GM18858 (cell line): ENCODE measurements around the gene PVR.
"Not testable (repeated sequence)": the region's sequence is repeated elsewhere in the genome, so short reads cannot be mapped to it uniquely, and the experiment has no call there.

Experiments
- ATAC-seq: cut with Tn5 transposase; IDR thresholded peaks from one replicate; pipeline ENCODE4 v1.9.1; 2021; ENCODE audit not compliant: unreplicated experiment

PVR gene

DNA sequence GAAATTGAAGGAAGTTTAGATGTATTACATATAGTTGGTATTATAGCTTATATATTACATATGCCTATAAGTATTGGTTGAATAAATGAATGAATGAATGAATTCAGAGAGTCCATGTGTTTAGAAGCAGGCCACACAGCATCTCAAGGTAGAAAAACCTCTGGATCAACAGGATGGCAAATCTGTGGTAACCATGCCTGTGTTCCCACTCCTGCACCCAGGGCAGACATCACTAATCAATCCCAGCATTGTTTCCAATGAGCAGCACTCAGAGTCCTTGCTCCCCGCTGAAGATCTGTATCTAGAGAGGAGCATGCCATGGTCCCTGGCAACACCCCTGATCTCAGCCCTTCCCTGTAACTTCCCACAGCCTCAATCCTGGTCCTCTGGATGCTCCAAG is 28.5 kb downstream of the PVR start:
- no peak for ATAC-seq

DNA sequence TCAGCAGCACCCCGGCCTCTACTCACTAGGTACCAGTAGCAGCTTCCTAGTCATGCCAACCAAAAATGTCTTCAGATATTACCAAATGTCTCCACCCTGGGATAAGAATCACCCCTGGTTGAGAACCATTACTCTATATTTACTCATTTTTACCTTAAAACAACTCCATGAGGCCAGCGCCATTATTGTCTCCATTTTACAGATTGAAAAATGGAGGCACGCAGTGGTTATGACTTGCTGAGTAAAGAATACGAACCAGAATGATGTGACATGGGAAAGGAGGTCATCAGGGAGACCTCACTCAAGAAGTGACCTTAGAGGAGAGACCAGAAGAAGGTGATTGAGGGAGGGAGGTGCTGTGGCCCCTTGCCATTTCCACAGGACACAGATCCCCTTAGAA is 29.8 kb downstream of the PVR start:
- no peak for ATAC-seq

DNA sequence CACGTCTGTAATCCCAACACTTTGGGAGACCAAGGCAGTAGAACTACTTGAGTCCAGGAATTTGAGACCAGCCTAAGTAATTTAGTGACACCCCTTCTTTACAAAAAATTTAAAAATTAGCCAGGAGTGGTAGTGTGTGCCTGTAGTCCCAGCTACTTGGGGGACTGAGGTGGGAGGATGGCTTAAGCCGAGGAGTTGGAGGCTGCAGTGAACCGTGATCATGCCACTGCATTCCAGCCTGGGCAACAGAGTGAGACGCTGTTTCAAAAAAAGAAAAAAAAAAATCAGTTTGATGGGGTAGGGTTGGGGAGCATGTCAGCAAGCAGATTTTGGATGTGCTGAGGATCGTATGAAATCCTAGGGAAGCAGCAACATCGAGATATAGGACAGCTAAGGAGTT is 31.8 kb downstream of the PVR start:
- no peak for ATAC-seq

DNA sequence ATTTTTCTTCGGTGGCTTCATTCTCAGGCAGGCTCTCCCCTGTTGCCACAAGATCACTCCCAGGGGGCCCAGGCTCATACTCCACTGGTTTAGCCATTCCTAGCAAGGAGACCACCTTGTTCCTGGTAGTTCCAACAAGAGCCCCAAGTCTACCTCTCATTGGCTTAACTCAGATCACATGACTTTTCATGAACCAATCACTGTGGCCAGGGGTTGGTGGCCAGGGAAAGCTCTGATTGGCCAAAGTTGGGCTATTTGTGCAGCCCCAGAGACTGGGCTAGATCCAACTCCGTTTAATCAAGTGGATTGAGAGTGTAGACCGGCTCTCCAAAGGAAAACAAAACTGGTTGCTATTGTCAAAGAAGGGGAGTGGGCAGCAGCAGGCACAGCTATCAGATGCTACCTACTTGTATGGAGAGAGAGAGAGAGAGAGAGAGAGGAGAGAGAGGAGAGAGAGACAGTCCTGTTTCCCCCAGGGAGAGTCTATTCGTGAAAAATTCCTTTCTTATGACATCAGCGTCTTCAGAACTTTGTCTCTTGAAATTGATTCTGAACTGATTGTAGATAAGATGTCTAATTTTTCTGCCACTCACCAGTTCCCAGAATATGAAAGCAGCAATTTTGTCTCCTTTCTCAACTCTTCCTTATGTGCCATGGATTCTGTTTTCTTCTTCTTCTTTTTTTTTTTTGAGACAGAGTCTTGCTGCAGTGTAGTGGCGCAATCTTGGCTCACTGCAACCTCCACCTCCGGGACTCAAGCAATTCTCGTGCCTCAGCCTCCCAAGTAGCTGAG is 33.5 kb downstream of the PVR start:
- no peak for ATAC-seq

DNA sequence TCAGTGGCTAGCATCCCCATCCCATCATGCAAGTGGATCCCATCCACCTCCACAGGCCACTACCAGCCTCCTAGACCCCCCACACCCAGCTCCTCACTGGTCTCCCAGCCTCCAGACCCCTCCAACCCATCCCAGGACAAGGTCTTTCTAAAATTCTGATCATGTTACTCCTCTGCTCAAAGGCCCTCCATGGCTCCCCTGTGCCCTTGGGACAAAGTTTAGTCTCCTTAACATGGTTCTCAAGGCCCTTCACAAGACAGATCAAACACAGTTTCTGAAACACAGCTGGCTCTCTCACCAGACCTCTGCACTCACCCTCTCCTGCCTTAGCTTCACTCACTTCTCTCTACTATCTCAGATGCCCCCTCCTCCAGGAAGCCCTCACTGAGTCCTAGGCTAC is 36.8 kb downstream of the PVR start:
- ATAC-seq: no peak

DNA sequence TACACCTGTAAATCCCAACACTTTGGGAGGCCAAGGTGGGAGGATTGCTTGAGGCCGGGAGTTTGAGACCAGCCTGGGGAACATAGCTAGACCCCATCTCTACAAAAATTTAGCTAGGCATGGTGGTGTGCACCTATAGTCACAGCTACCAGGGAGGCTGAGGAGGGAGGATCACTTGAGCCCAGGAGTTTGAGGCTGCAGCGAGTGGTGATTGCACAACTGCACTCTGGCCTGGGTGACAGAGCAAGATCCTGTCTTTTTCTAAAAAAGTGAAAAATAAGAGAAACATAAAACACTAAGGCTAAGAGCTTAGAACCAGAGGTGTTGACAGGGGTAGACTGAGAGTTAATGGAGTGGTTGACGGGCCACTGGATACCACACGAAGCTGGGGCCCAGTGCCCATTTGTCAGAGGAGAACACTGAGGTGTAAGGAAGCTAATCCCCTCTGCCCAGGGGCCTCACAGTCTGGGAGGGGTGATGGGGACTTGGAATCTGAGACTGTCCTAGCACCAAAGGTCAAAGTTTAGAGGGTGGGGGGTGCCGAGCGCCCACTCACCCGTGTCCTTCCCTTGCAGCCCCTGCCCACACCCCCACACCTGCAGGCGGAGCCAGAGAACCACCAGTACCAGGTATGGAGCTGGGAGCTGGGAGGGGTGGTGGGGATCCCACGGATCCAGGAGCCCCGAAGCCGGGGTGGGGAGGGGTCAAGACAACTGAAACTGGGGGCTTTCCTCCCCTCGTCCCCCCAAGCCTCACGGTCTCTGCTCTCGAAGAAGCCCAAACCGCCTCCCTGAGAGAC is 38.5 kb downstream of the PVR start:
- ATAC-seq: no peak

DNA sequence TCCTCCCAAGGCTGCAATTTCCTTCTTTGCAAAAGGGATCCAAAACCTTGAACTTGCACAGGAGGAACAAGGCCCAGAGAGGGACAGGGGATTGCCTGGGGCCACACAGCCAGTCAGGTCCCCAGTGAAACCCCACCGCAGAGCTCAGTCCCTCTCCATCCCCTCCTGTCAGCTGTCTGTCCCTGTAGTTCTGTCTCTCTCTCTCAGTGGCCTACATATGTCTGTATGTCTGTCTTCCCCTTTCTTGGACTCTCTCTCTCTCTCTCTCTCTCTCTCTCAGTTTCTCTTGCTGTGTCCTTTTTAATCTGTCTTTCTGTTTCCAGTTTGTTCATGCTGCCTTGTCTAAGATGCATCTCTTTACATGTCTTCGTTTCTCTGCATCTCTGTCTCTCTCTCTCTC is 39.1 kb downstream of the PVR start:
- no peak for ATAC-seq

DNA sequence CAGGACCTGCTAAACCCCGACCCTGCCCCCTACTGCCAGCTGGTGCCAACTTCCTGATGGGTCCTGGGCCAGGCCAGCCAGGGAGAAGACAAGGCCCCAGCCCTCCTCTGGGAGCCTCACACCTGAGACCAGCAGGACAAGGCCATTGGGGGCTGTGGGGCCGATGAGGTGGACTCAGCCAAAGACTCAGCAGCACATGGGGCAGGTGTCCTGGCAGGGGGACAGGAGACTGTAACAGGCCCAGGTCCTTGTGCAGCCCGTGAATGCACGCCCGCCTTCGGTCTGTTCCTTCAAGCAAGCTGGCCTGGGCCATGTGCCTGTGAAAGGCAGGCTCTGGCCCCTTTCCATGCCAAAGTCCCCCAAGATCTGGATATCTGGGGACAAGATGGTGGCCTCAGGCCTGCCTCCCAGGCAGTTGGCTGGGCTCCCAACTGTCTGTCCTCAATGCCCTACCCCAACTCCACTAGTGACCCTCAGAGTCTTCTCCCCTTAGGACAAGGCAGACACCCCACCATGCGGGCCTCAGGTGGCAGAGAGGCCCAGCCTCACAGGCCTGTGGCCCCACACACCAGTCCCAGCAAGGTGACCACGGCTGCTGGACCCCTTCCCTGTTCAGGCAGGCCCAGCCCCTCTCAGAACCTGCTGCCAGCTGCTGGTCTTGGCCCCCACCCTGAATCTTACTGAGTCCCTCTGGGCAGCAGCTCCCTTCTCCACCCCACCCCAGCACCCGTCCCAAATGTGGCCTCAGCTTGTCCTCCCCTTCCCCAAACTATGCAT is 39.9 kb downstream of the PVR start:
- ATAC-seq: no peak

DNA sequence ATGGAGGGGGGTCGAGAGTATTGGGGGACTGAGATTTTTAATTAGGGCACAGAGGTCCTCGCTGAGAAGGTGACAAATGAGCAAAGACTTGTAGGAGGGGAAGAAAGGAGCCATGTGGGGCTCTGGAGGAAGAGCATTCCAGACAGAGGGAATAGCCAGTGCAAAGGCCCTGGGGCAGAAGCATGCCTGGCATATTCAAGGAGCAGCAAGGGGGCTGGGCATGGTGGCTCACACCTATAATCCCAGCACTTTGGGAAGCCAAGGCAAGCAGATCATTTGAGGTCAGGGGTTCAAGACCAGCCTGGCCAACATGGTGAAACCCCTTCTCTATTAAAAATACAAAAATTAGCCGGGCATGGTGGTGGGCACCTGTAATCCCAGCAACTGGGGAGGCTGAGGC is 40.7 kb downstream of the PVR start:
- not testable (repeated sequence) for ATAC-seq

DNA sequence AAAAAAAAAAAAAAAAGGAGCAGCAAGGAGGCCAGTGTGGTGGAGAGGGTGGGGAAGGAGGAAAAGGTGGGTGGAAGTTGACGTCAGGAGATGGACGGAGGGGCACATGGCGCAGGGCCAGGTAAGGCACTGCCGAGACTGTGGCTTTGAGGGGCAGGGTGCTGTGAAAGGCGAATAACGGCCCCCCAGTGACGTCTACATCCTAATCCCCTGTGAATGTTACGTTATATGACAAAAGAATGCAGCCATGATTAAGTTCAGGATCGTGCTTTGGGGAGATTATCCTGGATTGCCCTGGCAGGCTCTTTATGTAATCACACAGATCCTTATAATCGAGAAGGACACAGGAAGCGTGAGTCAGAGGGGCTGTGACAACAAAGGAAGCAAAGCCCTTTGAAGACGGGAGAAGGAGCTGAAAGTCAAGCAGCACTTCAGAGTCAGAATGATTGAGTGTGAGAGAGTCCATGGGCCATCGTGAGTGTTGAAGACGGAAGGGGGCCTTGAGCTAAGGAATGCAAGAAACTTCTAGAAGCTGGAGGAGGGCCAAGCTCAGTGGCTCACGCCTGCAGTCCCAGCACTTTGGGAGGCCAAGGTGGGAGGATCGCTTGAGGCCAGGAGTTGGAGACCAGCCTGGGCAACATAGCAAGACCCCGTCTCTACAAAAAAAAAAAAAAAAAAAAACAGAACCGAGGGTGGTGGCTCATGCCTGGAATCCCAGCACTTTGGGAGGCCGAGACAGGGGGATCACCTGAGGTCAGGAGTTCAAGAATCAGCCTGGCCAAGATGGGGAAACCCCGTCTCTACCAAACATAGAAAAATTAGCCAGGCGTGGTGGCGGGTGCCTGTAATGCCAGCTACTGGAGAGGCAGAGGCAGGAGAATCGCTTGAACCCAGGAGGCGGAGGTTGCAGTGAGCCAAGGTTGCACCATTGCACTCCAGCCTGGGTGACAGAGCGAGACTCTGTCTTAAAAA is 41.5 kb downstream of the PVR start:
- ATAC-seq: no peak

DNA sequence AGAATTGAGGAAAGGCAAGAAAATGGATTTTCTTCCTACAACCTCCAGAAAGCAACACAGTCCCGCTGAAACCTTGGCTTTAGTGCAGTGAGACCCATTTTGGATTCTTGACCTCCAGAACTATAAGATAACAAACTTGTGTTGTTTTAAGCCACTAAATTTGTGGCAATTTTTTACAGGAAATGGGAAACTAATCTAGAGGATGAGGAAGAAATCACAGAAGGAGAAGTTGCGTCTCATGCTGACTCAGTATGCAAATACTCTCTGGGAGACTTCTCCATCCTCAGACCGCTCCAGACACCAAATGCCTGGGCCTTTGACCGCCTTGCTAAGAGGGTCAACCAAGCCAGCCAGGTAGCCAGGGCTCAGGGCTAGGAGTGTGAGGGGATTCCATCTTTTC is 42.2 kb downstream of the PVR start:
- no peak for ATAC-seq

DNA sequence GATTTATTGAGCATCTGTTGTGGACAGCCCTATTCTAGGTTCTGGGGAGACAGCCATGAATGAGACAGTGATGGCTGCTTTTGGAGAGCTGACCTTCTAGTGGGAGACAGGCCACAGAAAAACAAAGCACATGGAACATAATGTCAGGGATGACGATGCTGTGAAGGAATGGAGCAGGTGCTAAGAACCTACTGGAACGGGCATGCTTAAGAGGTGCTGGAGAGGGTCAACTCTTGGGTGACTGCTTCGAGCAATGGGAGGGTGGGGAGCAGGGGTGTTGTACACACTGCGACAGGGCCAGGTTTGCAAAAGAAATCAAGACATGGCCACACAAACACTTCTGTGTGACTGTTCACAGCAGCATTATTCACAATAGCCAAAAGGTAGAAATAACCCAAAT is 43.2 kb downstream of the PVR start:
- ATAC-seq: no peak

DNA sequence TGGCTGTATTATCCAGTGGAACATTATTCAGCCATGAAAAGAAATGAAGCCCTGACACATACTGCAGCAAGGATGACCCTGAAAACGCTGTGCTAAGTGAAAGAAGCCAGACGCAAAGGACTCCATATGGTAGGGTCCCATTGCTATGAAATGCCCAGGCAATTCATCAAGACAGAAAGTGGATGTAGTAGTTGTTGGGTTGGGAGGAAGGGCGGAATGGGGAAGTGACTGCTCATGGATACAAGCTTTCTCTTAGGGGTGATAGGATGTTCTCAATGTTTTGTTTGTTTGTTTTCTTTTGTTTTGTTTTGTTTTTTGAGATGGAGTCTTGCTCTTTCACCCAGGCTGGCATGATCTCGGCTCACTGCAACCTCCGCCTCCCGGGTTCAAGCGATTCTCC is 44.2 kb downstream of the PVR start:
- ATAC-seq: no peak

DNA sequence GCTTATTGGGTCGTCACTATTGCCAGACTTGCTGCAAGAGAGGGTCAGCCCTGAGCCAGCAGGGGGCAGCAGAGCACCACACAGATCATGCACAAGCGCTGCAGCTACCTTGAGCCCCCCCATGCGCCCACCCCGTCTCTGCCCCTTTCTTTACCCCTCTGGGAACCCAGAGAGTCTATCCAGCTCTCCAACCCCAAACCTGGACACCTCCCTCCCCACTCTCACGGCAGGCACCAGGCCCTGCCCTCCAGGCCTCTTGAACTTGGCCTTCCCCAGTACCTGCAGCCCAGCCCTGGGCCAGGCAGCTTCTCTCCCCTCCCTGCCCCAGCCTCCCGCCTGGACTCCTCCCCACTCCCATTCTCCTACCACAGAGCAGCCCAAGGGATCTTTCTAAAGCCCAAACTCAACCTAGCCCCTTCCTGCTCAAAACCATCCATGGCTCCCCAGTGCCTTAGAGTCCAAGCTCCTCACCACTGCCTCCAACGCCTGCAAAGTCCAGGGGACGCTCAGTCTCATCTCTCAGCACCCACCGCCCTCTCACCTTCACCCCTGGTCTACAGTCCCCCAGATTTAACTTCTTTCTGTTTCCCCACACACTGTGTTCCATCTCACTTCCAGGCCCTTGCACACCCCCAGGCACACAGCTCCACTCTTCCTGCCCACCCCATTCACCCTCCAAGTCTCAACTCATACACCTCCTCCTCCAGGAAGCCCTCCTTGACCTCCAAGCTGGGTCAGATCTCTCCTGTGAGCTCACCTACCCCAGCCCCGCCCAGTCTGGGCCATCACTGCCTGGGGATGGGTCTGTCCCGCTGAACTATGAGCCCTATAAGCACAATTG is 45.8 kb downstream of the PVR start:
- no peak for ATAC-seq

DNA sequence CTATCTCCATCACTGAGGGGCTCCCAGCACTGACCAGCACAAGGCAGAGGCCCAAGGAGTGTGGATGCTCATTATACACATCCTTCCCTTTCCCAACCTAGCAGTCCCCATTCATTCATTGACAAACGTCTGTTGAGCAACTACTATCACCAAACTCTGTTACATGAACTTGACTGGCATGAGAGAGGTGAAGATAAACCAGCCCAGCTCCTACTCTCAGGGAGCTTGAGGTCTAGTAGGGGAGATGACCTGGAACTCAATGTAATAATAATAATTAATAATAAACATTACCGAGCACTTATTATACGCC is 46.4 kb downstream of the PVR start:
- ATAC-seq: no peak

DNA sequence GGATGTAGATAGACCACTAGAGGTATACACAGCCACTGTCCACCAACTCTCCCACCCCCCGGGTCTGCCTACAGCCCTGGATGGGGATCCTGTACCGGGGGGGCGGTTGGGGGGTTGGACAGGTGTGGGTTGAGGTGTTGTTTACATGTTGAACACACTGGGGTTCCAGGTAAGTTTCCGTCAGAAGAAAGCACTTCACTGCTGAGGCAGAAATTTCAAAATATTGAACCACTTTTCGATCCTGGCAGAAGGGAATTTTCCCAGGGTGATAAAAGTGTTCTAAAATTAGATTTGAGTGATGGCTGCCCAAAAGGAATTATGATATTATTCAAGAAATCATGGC is 48.6 kb downstream of the PVR start:
- no peak for ATAC-seq

DNA sequence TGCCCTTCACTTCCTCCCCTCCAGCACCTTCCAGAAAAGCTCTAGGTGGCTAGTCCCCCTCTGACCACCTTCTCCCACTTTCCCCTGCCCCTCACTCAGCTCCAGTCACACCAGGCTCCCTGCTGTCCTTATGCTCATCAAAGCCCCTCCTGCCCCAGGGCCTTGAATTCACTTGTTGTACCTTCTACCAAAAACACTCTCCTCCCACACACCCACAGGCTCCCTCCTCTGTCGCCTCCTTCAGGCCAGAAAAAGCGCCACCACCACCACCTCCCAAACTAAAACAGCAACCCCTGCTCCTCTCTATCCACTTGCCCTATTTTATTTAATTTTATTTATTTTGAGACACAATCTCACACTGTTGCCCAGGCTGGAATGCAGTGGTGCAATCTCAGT is 50.5 kb downstream of the PVR start:
- ATAC-seq: no peak

DNA sequence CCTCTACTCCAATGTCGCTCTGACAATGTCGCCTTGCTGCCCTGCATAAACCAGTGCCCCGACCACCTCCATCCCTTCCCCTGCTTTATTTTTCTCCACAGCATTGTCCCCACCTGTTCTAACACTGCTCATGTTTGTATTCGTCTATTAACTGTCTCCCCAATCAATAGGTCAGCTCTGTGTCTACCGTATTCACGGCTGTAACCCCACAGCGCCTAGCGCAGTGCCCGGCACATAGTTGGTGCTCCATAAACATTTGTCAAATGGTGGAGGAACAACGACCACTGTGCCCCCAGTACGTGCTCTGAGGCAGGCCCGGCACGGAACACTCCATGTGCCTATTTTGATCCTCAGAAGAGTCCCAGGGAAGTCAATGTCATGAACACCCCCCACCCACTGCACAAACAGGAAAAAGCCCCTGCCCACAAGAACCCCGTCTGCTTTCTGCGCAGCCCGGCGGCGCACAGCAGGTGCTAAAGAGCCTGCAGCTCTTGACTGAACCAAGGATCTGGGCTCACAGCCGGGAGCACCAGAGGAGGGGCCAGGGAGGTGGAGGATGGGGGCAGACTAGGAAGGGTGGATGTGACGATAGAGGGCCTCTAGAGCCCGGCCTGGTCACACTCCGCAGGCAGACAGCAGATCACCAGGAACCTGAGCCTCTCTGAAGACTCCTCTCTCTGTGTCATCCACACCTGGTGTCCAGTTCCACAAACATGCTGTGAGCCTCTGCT is 53.4 kb downstream of the PVR start:
- no peak for ATAC-seq

DNA sequence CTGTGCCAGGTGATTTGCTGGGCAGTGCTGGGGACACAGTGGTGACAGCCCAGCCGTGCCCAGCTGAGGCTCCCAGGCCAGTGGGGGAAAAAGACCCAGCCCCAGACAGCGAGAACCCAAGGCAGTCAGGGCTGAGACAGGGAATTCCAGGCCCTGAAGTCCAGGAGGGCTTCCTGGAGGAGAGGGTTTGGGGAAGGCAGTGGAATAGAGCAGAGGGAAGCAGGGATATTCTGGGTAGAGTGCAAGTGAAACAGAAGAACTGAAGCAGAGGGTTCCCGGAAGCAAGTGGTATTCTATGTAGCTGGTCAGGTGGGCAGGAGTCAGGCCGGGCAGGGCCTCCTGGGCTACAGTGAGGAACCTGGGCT is 53.9 kb downstream of the PVR start:
- ATAC-seq: no peak
